Ishikawa (cell line): ENCODE results near the gene ATG7.

ENCODE experiments used
- CEBPB ChIP-seq: IDR thresholded peaks from 2 replicates; pipeline ENCODE4 v1.6.1; 2012
- CREB1 ChIP-seq: IDR thresholded peaks from 2 replicates; pipeline ENCODE4 v1.6.1; 2012; ENCODE audit warnings: low read depth
- EGR1 ChIP-seq: IDR thresholded peaks from 2 replicates; pipeline ENCODE4 v1.6.1; 2012
- EP300 ChIP-seq: IDR thresholded peaks from 2 replicates; pipeline ENCODE4 v1.6.1; 2012; ENCODE audit warnings: borderline replicate concordance
- FOXM1 ChIP-seq: IDR thresholded peaks from 2 replicates; pipeline ENCODE4 v1.6.1; 2012; ENCODE audit warnings: low read depth, borderline replicate concordance
- MAX ChIP-seq: IDR thresholded peaks from 2 replicates; pipeline ENCODE4 v1.6.1; 2012
- NFIC ChIP-seq: IDR thresholded peaks from 2 replicates; pipeline ENCODE4 v1.6.1; 2012
- RAD21 ChIP-seq: IDR thresholded peaks from 2 replicates; pipeline ENCODE4 v1.6.1; 2012; ENCODE audit warnings: low read depth
- REST ChIP-seq: IDR thresholded peaks from 2 replicates; pipeline ENCODE4 v1.6.1; 2012; ENCODE audit warnings: low read depth, mild to moderate bottlenecking
- TAF1 ChIP-seq: IDR thresholded peaks from 2 replicates; pipeline ENCODE4 v1.6.1; 2012; ENCODE audit warnings: low read depth, mild to moderate bottlenecking
- TCF12 ChIP-seq: IDR thresholded peaks from 2 replicates; pipeline ENCODE4 v1.6.1; 2012; ENCODE audit warnings: low read depth
- TEAD4 ChIP-seq: IDR thresholded peaks from 2 replicates; pipeline ENCODE4 v1.6.1; 2012
- USF1 ChIP-seq: IDR thresholded peaks from 2 replicates; pipeline ENCODE4 v1.6.1; 2012
- YY1 ChIP-seq: IDR thresholded peaks from 2 replicates; pipeline ENCODE4 v1.6.1; 2012; ENCODE audit warnings: low read depth
- ZBTB7A ChIP-seq: IDR thresholded peaks from 2 replicates; pipeline ENCODE4 v1.6.1; 2012; ENCODE audit warnings: low read depth

The ATG7 gene

GRCh38 chr3:11291808-11292207, 19.6 kb downstream of the ATG7 start:
- TF ChIP-seq MAX (no peak), TAF1 (no peak), YY1 (no peak), USF1 (no peak), EP300 (no peak), CEBPB (no peak), NFIC (no peak), RAD21 (no peak), ZBTB7A (no peak), REST (no peak), TCF12 (no peak), FOXM1 (no peak), TEAD4 (no peak)

- TF ChIP-seq RAD21 (no peak), NFIC (no peak), TCF12 (no peak), FOXM1 (no peak)
These were observed 24.9 kb downstream of the ATG7 start for GRCh38 chr3:11297126-11297525.

- TF ChIP-seq RAD21 (no peak), EP300 (no peak), REST (no peak)
These were observed 28.8 kb downstream of the ATG7 start for GRCh38 chr3:11300970-11301369.

- TF ChIP-seq TCF12: no peak
- no peak for TF ChIP-seq NFIC
- no peak for TF ChIP-seq RAD21
- no peak for TF ChIP-seq ZBTB7A
- TF ChIP-seq CEBPB: no peak
- TF ChIP-seq USF1: no peak
- no peak for TF ChIP-seq REST
- TF ChIP-seq YY1: no peak
- TF ChIP-seq MAX: no peak
- TF ChIP-seq TEAD4: no peak
- TF ChIP-seq FOXM1: no peak
- no peak for TF ChIP-seq EGR1
- no peak for TF ChIP-seq CREB1
- no peak for TF ChIP-seq EP300
These were observed 30.2 kb downstream of the ATG7 start for GRCh38 chr3:11302444-11302843.

- no peak for TF ChIP-seq YY1
- no peak for TF ChIP-seq MAX
- TF ChIP-seq TEAD4: no peak
- no peak for TF ChIP-seq CEBPB
These were observed 32.0 kb downstream of the ATG7 start for GRCh38 chr3:11304175-11304574.

- TF ChIP-seq ZBTB7A: no peak
- TF ChIP-seq NFIC: no peak
- no peak for TF ChIP-seq YY1
- no peak for TF ChIP-seq USF1
- no peak for TF ChIP-seq REST
- TF ChIP-seq EGR1: no peak
- TF ChIP-seq EP300: no peak
- no peak for TF ChIP-seq MAX
- TF ChIP-seq RAD21: no peak
- TF ChIP-seq CREB1: no peak
- TF ChIP-seq FOXM1: no peak
- TF ChIP-seq TAF1: no peak
- TF ChIP-seq CEBPB: no peak
- TF ChIP-seq TCF12: no peak
- TF ChIP-seq TEAD4: no peak
These were observed 33.3 kb downstream of the ATG7 start for GRCh38 chr3:11305509-11305908.
